Effector memory CD4-positive, alpha-beta T cell (primary cell): ENCODE data around the gene PPFIA3.

ENCODE experiments used
- DNase-seq, 3 donors: peaks; one replicate each; pipeline ENCODE4 v3.0.0-alpha.2; 2020
- H3K27ac ChIP-seq: 2 replicates; pipeline ENCODE4 v1.7.0; 2013; ENCODE audit warnings: mild to moderate bottlenecking, low read length, moderate library complexity; ENCODE audit not compliant: insufficient read depth, poor library complexity, severe bottlenecking
- H3K27me3 ChIP-seq: replicated peaks from 2 replicates; pipeline ENCODE4 v1.7.0; 2013; ENCODE audit warnings: mild to moderate bottlenecking, low read length; ENCODE audit not compliant: insufficient read depth, control insufficient read depth, poor library complexity, severe bottlenecking
- H3K36me3 ChIP-seq: 2 replicates; pipeline ENCODE4 v1.7.0; 2013; ENCODE audit warnings: mild to moderate bottlenecking, low read length, moderate library complexity; ENCODE audit not compliant: control insufficient read depth, insufficient read depth
- H3K4me1 ChIP-seq: 2 replicates; pipeline ENCODE4 v1.7.0; 2013; ENCODE audit warnings: low read length, mild to moderate bottlenecking; ENCODE audit not compliant: control insufficient read depth, insufficient read depth, poor library complexity, severe bottlenecking
- H3K4me3 ChIP-seq: 2 replicates; pipeline ENCODE4 v1.7.0; 2013; ENCODE audit warnings: low read length, low read depth, mild to moderate bottlenecking; ENCODE audit not compliant: insufficient read depth, poor library complexity, severe bottlenecking
- H3K9me3 ChIP-seq: 2 replicates; pipeline ENCODE4 v1.7.0; 2013; ENCODE audit warnings: mild to moderate bottlenecking, low read length, moderate library complexity; ENCODE audit not compliant: control insufficient read depth

PPFIA3 gene

GRCh38 chr19:49102303-49102702 is 17.0 kb upstream of the PPFIA3 start:
- no peak overlapping the region for H3K4me3 ChIP-seq
- H3K36me3 ChIP-seq = peaks cover 87% of the 10 kb centered on the region
- no peaks in the 10 kb centered on the region for H3K4me1 ChIP-seq
- H3K9me3 ChIP-seq = no peaks in the 10 kb centered on the region
- H3K27ac ChIP-seq = no peak overlapping the region
- DNase-seq = no peak
- no peaks in the 10 kb centered on the region for H3K27me3 ChIP-seq

- no peak overlapping the region for H3K27ac ChIP-seq
- H3K9me3 ChIP-seq = no peaks in the 10 kb centered on the region
- H3K27me3 ChIP-seq = no peaks in the 10 kb centered on the region
- DNase-seq = no peak
- H3K4me3 ChIP-seq = no peak overlapping the region
- H3K36me3 ChIP-seq = peaks cover 90% of the 10 kb centered on the region
- no peaks in the 10 kb centered on the region for H3K4me1 ChIP-seq
Measured at GRCh38 chr19:49103331-49104085, 15.8 kb upstream of the PPFIA3 start.

DNA sequence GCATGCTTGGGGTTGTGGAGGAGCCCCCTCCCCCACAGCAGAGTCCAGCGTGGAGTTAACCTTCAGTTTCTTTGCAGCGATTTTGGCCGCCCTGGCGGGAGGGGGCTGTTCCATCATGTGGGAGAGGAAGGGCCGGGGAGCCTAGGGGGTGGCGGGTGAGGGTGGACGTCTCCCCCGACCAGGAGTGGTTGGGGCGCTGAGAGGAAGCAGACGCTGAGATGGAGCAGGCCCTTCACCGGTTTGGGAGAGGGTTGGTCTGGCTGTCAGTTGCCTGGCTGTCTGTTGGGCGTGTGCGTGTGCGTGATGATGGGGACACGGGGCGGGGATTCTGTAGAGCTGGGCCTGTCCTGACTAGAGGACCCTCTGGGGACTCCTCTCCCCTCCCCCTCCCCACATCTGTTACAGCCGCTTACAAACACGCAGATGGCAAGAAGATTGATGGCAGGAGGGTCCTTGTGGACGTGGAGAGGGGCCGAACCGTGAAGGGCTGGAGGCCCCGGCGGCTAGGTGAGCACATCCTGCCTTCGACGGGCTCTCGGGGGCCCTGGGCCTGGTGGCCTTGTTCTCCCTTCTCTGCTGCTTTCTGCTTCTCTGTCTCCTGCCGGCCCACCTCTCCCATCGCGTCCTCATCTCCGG is 15.0 kb upstream of the PPFIA3 start:
- Histone ChIP-seq H3K4me3 (no peak overlapping the region), H3K4me1 (no peaks in the 10 kb centered on the region), H3K27me3 (no peaks in the 10 kb centered on the region), H3K9me3 (no peaks in the 10 kb centered on the region), H3K27ac (no peak overlapping the region), H3K36me3 (peaks cover 87% of the 10 kb centered on the region)
- no peak for DNase-seq

DNA sequence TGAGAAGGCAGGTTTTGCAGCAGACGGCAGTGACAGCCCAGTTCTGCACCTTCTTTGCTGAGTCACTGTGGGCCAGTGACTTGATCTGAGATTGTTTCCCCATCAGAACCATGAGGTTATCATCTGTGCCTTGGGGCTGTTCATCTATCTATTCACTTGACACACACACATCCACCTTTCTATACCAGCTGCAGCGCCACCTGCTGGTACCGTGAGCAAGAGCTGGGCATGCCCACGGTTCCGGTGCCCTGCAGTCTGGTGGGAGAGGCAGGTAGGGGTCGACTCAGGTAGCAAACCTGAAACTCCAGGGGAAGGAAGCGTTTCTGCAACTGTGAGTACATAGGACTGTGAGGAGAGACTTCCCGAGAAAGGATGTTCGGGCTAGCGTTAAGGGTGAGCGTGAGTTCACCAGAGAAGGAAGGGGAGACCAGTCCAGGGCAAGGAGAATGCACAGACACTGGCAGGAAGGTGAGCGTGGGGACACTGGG is 12.7 kb upstream of the PPFIA3 start:
- Histone ChIP-seq H3K4me1 (no peaks in the 10 kb centered on the region), H3K36me3 (peaks cover 66% of the 10 kb centered on the region), H3K27me3 (no peaks in the 10 kb centered on the region), H3K27ac (no peak overlapping the region), H3K4me3 (no peak overlapping the region), H3K9me3 (no peaks in the 10 kb centered on the region)
- DNase-seq = peak in 2 of 3 donors; percentile 9 to 43

GRCh38 chr19:49107625-49108459 is 11.5 kb upstream of the PPFIA3 start:
- no peak overlapping the region for H3K4me3 ChIP-seq

GRCh38 chr19:49109051-49109450 is 10.3 kb upstream of the PPFIA3 start:
- DNase-seq = no peak
- H3K4me3 ChIP-seq = no peak overlapping the region

More at GRCh38 chr19:49107625-49108459, 11.5 kb upstream of the PPFIA3 start:
- no peak for DNase-seq
- Histone ChIP-seq H3K27ac (no peak overlapping the region), H3K36me3 (peaks cover 56% of the 10 kb centered on the region), H3K9me3 (no peaks in the 10 kb centered on the region), H3K27me3 (no peaks in the 10 kb centered on the region), H3K4me1 (no peaks in the 10 kb centered on the region)

GRCh38 chr19:49109569-49110233 is 9.6 kb upstream of the PPFIA3 start:
- H3K27me3 ChIP-seq = no peaks in the 10 kb centered on the region
- peaks cover 39% of the 10 kb centered on the region for H3K36me3 ChIP-seq
- H3K9me3 ChIP-seq = no peaks in the 10 kb centered on the region
- DNase-seq = no peak
- no peak overlapping the region for H3K4me3 ChIP-seq
- peaks cover 13% of the 10 kb centered on the region for H3K4me1 ChIP-seq
- H3K27ac ChIP-seq = no peak overlapping the region

More at GRCh38 chr19:49109051-49109450, 10.3 kb upstream of the PPFIA3 start:
- Histone ChIP-seq H3K4me1 (peaks cover 10% of the 10 kb centered on the region), H3K36me3 (peaks cover 45% of the 10 kb centered on the region), H3K27ac (no peak overlapping the region), H3K9me3 (no peaks in the 10 kb centered on the region), H3K27me3 (no peaks in the 10 kb centered on the region)

- H3K4me1 ChIP-seq = peaks cover 13% of the 10 kb centered on the region
- DNase-seq = no peak
Measured at GRCh38 chr19:49110567-49110966, 8.8 kb upstream of the PPFIA3 start.

GRCh38 chr19:49111218-49111998 is 7.9 kb upstream of the PPFIA3 start:
- H3K27ac ChIP-seq = no peak overlapping the region

More at GRCh38 chr19:49110567-49110966, 8.8 kb upstream of the PPFIA3 start:
- H3K9me3 ChIP-seq = no peaks in the 10 kb centered on the region
- no peak overlapping the region for H3K27ac ChIP-seq
- no peaks in the 10 kb centered on the region for H3K27me3 ChIP-seq
- H3K36me3 ChIP-seq = peaks cover 31% of the 10 kb centered on the region
- H3K4me3 ChIP-seq = no peak overlapping the region

More at GRCh38 chr19:49111218-49111998, 7.9 kb upstream of the PPFIA3 start:
- H3K36me3 ChIP-seq = peaks cover 24% of the 10 kb centered on the region
- H3K27me3 ChIP-seq = no peaks in the 10 kb centered on the region
- H3K4me3 ChIP-seq = no peak overlapping the region
- peaks cover 13% of the 10 kb centered on the region for H3K4me1 ChIP-seq
- H3K9me3 ChIP-seq = no peaks in the 10 kb centered on the region
- no peak for DNase-seq
